WTC11 (cell line): Measurements from ENCODE around the gene TBC1D1. TPM values are rescaled to one million over a fixed set of nuclear protein-coding genes. Genes with fewer than 3 reads are reported as not detected.

Experiments
- ATAC-seq: fragments of 200-7000 bp; cut with Tn5 transposase; 2 replicates; pipeline ENCODE4 v1.10.0; 2021; ENCODE audit warnings: mild to moderate bottlenecking, moderate library complexity
- Bru-seq: library from RNA; stranded (reverse); fragments of 400-500 nt; gene quantifications from one replicate; lab custom pipeline; 2021; lab: Mats Ljungman, UMichigan
- CTCF ChIA-PET: fragments of 300-600 bp; sonication (Branson Sonifier 250); formaldehyde crosslinking; loops from one replicate; lab custom pipeline; 2021; ENCODE audit warnings: antibody characterized with exemption; lab: Charles Lee
- POLR2A ChIA-PET: fragments of 350-600 bp; sonication (Branson Sonifier 250); formaldehyde crosslinking; loops from one replicate; lab custom pipeline; 2021; ENCODE audit warnings: antibody characterized with exemption; lab: Charles Lee
- DNase-seq: peaks from one replicate; pipeline ENCODE4 v3.0.0; 2021; ENCODE audit warnings: low spot score
- H3K27ac Mint-ChIP-seq: 2 replicates; pipeline ENCODE4 v1.8.0; 2021; ENCODE audit warnings: mixed read lengths
- H3K27me3 Mint-ChIP-seq: 2 replicates; pipeline ENCODE4 v1.8.0; 2021; ENCODE audit warnings: low read depth, mild to moderate bottlenecking, moderate library complexity, mixed read lengths
- H3K36me3 Mint-ChIP-seq: 2 replicates; pipeline ENCODE4 v1.8.0; 2021; ENCODE audit warnings: mixed read lengths
- H3K4me1 Mint-ChIP-seq: 2 replicates; pipeline ENCODE4 v1.8.0; 2022; ENCODE audit warnings: mixed read lengths
- H3K4me3 Mint-ChIP-seq: 2 replicates; pipeline ENCODE4 v1.8.0; 2021; ENCODE audit warnings: mild to moderate bottlenecking, moderate library complexity, mixed read lengths
- H3K9me3 Mint-ChIP-seq: 2 replicates; pipeline ENCODE4 v1.8.0; 2021; ENCODE audit warnings: mixed read lengths
- AFF4 ChIP-seq: sonication (generic); formaldehyde crosslinking; IDR thresholded peaks from 2 replicates; pipeline ENCODE4 v1.8.1; 2023; ENCODE audit warnings: mild to moderate bottlenecking, missing genetic modification reagents, borderline replicate concordance
- ATF1 ChIP-seq: sonication (generic); formaldehyde crosslinking; IDR thresholded peaks from 2 replicates; pipeline ENCODE4 v1.8.1; 2023; ENCODE audit warnings: mild to moderate bottlenecking, moderate library complexity, missing genetic modification reagents
- CTCF ChIP-seq: fragments of 200-600 bp; IDR thresholded peaks from 2 replicates; pipeline ENCODE4 v1.8.0; 2022; ENCODE audit warnings: antibody characterized with exemption
- ESRRA ChIP-seq: sonication (generic); formaldehyde crosslinking; IDR thresholded peaks from 2 replicates; pipeline ENCODE4 v1.8.1; 2022; ENCODE audit warnings: mild to moderate bottlenecking, missing genetic modification reagents, borderline replicate concordance
- ETV6 ChIP-seq: sonication (generic); formaldehyde crosslinking; IDR thresholded peaks from 2 replicates; pipeline ENCODE4 v1.8.1; 2022; ENCODE audit warnings: mild to moderate bottlenecking, missing genetic modification reagents
- FOXJ3 ChIP-seq: sonication (generic); formaldehyde crosslinking; IDR thresholded peaks from 2 replicates; pipeline ENCODE4 v1.9.0; 2021; ENCODE audit warnings: missing genetic modification reagents, mild to moderate bottlenecking, borderline replicate concordance
- FOXK1 ChIP-seq: sonication (generic); formaldehyde crosslinking; IDR thresholded peaks from 2 replicates; pipeline ENCODE4 v1.8.0; 2022; ENCODE audit warnings: mild to moderate bottlenecking, moderate library complexity, missing genetic modification reagents
- FOXP1 ChIP-seq: sonication (generic); formaldehyde crosslinking; IDR thresholded peaks from 2 replicates; pipeline ENCODE4 v1.8.0; 2022; ENCODE audit warnings: missing genetic modification reagents, mild to moderate bottlenecking, moderate library complexity, borderline replicate concordance
- GRHL2 ChIP-seq: fragments of 250-450 bp; sonication (Bioruptor Pico); IDR thresholded peaks from 2 replicates; pipeline ENCODE4 v1.8.0; 2022; ENCODE audit warnings: mild to moderate bottlenecking, moderate library complexity; ENCODE audit not compliant: insufficient replicate concordance, severe bottlenecking
- MXD4 ChIP-seq: fragments of 250-450 bp; sonication (Bioruptor Pico); IDR thresholded peaks from 2 replicates; pipeline ENCODE4 v1.8.0; 2021; ENCODE audit warnings: mild to moderate bottlenecking, moderate library complexity, borderline replicate concordance
- MYBL2 ChIP-seq: sonication (generic); formaldehyde crosslinking; IDR thresholded peaks from 2 replicates; pipeline ENCODE4 v1.8.1; 2023; ENCODE audit warnings: mild to moderate bottlenecking, moderate library complexity, missing genetic modification reagents
- NFE2L1 ChIP-seq: sonication (generic); formaldehyde crosslinking; IDR thresholded peaks from 2 replicates; pipeline ENCODE4 v1.8.1; 2023; ENCODE audit warnings: missing genetic modification reagents
- PREB ChIP-seq: sonication (generic); formaldehyde crosslinking; IDR thresholded peaks from 2 replicates; pipeline ENCODE4 v1.8.1; 2022; ENCODE audit warnings: mild to moderate bottlenecking, missing genetic modification reagents, moderate library complexity, borderline replicate concordance
- PRRX2 ChIP-seq: fragments of 250-450 bp; sonication (Bioruptor Pico); IDR thresholded peaks from 2 replicates; pipeline ENCODE4 v1.8.0; 2021; ENCODE audit warnings: mild to moderate bottlenecking
- RELA ChIP-seq: sonication (generic); formaldehyde crosslinking; IDR thresholded peaks from 2 replicates; pipeline ENCODE4 v1.8.1; 2022; ENCODE audit warnings: missing genetic modification reagents, mild to moderate bottlenecking, borderline replicate concordance
- RORB ChIP-seq: fragments of 250-450 bp; sonication (Bioruptor Pico); IDR thresholded peaks from 2 replicates; pipeline ENCODE4 v1.9.0; 2021; ENCODE audit warnings: mild to moderate bottlenecking
- SMAD3 ChIP-seq: sonication (generic); formaldehyde crosslinking; IDR thresholded peaks from 2 replicates; pipeline ENCODE4 v1.8.0; 2022; ENCODE audit warnings: missing genetic modification reagents, mild to moderate bottlenecking, borderline replicate concordance
- TP53 ChIP-seq: sonication (generic); formaldehyde crosslinking; IDR thresholded peaks from 2 replicates; pipeline ENCODE4 v1.8.1; 2023; ENCODE audit warnings: mild to moderate bottlenecking, missing genetic modification reagents
- ZMAT4 ChIP-seq: fragments of 250-450 bp; sonication (Bioruptor Pico); IDR thresholded peaks from 2 replicates; pipeline ENCODE4 v1.9.0; 2021; ENCODE audit warnings: mild to moderate bottlenecking
- ZNF263 ChIP-seq: sonication (generic); formaldehyde crosslinking; IDR thresholded peaks from 2 replicates; pipeline ENCODE4 v1.8.1; 2022; ENCODE audit warnings: low read depth, mild to moderate bottlenecking, moderate library complexity, missing genetic modification reagents
- ZNF281 ChIP-seq: sonication (generic); formaldehyde crosslinking; IDR thresholded peaks from 2 replicates; pipeline ENCODE4 v1.8.0; 2023; ENCODE audit warnings: mild to moderate bottlenecking, missing genetic modification reagents
- ZNF317 ChIP-seq: sonication (generic); formaldehyde crosslinking; IDR thresholded peaks from 2 replicates; pipeline ENCODE4 v1.8.1; 2023; ENCODE audit warnings: low read depth, mild to moderate bottlenecking, moderate library complexity, missing genetic modification reagents, borderline replicate concordance
- ZNF425 ChIP-seq: fragments of 250-450 bp; sonication (Bioruptor Pico); conservative IDR thresholded peaks from 2 replicates; pipeline ENCODE4 v1.9.0; 2021; ENCODE audit warnings: mild to moderate bottlenecking
- long read RNA-seq, 3 experiments: library from RNA in 1 of 3; library from capped mRNA in 1 of 3; library from polyadenylated mRNA in 1 of 3; unstranded in 2 of 3; stranded (forward) in 1 of 3; transcript quantifications; one replicate each; pipeline ENCODE4 v2.0.0, GENCODE V29; 2021
- total RNA-seq: library from RNA; stranded (reverse); gene quantifications from 3 replicates; pipeline ENCODE4 v1.2.3, GENCODE V29; 2021

The TBC1D1 gene
- total RNA-seq (134 to 151 TPM (median 142 TPM) in 3 replicates), Bru-seq, nascent RNA (percentile 70 among the genes with signal in this experiment)
- long read RNA-seq, experiment 1, full-length matches to known transcripts: 10 of 226 reads
- long read RNA-seq, experiment 1, partial matches to known transcripts: 46 of 226 reads
- long read RNA-seq, experiment 1, other reads (novel, unspliced or antisense): 170 of 226 reads
- long read RNA-seq, experiment 2, full-length matches to known transcripts: 7 of 121 reads
- long read RNA-seq, experiment 2, partial matches to known transcripts: 45 of 121 reads
- long read RNA-seq, experiment 2, other reads (novel, unspliced or antisense): 69 of 121 reads
- long read RNA-seq, experiment 3, partial matches to known transcripts: 1 of 1 reads
- long read RNA-seq, experiment 3, other reads (novel, unspliced or antisense): 0 of 1 reads

- H3K27ac Mint-ChIP-seq: no peak within 1 kb of the TSS
- peak; percentile 15 for ATAC-seq
- TF ChIP-seq PREB (CRISPR knock-in tag) (no peak), MXD4 (CRISPR knock-in tag) (no peak), ESRRA (no peak), SMAD3 (CRISPR knock-in tag) (0 out of 2 replicates have a peak, but pooled peaks have one; percentile 11), CTCF (no peak), RELA (no peak), ETV6 (CRISPR knock-in tag) (no peak), ZNF281 (CRISPR knock-in tag) (0 out of 2 replicates have a peak, but pooled peaks have one; percentile 1), ZMAT4 (no peak), MYBL2 (no peak), PRRX2 (no peak), TP53 (CRISPR knock-in tag) (no peak), GRHL2 (CRISPR knock-in tag) (no peak), FOXP1 (peak; percentile 26; the same call in 1 of the 2 replicates), FOXK1 (CRISPR knock-in tag) (no peak), ZNF263 (CRISPR knock-in tag) (peak; percentile 93), FOXJ3 (CRISPR knock-in tag) (no peak), NFE2L1 (CRISPR knock-in tag) (no peak), RORB (CRISPR knock-in tag) (no peak), ATF1 (CRISPR knock-in tag) (no peak), AFF4 (CRISPR knock-in tag) (no peak), ZNF425 (CRISPR knock-in tag) (no peak), ZNF317 (CRISPR knock-in tag) (peak; percentile 30; the same call in 1 of the 2 replicates)
These were observed at the start of gene TBC1D1 for GRCh38 chr4:37890801-37891259. TSS of gene TBC1D1 (plus strand) at chr4:37891084. CDS start at chr4:37902096, 11,012 bp downstream.

More at GRCh38 chr4:37890801-37891259, at the start of gene TBC1D1:
- no peaks in the 10 kb centered on the region for H3K9me3 Mint-ChIP-seq
- ChIA-PET CTCF (interaction anchor here (1.2 to 2.0 kb wide), 2 partner anchors 80 to 145 kb away, joined by 5 to 6 read pairs; no protein-coding TSS in a partner anchor), POLR2A (no interaction called here)
- no peaks in the 10 kb centered on the region for H3K36me3 Mint-ChIP-seq
- peak; percentile 40 for DNase-seq
- H3K4me3 Mint-ChIP-seq: peak within 1 kb of the TSS; percentile 76
- peaks cover 15% of the 10 kb centered on the region for H3K4me1 Mint-ChIP-seq
- H3K27me3 Mint-ChIP-seq: peaks cover 59% of the 10 kb centered on the region
